ENCODE measurements around the gene FAM221B.

GRCh38 chr9:35835216-35835632 is 6.7 kb upstream of the FAM221B start:
- TF ChIP-seq CTCF (IDR thresholded peaks at IDR 0.05) (no peak), POLR2AphosphoS5 (IDR thresholded peaks at IDR 0.05) (no peak)

Measured in sigmoid colon (tissue), 4 donors.